Measurements from ENCODE around the gene SOD3.

DNA sequence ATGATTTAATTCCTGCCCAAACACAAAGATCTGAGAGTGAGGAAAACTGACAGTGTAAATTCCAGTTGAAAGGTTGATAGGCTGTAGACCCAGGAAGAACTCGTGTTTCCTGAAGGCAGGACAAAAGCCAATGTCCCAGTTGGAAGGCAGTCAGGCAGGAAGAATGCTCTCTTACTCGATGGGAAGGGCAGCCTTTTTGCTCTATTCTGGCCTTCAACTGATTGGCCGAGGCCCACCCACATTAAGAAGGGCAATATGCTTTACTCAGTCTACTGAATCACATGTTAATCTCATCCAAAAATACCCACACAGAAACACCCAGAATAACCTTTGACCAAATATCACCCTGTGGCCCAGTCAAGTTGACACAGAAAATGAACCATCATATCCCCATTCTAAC, 45.3 kb upstream of the SOD3 start:
- no peak for TF ChIP-seq RFX5 (IDR thresholded peaks at IDR 0.05; ENCODE audit: low read depth, low read length)
- TF ChIP-seq CHD1 (IDR thresholded peaks at IDR 0.05; ENCODE audit: low read depth, low read length): no peak
- no peak for TF ChIP-seq MAZ (IDR thresholded peaks at IDR 0.05; ENCODE audit: borderline replicate concordance, low read depth, low read length)
- no peak for TF ChIP-seq MAFK (IDR thresholded peaks at IDR 0.05; ENCODE audit: low read depth, low read length)
- no peak for TF ChIP-seq POLR2A (IDR thresholded peaks at IDR 0.05; ENCODE audit: low read depth, low read length)
- TF ChIP-seq NFE2L2 (IDR thresholded peaks at IDR 0.05; ENCODE audit: low read depth, low read length): no peak
- TF ChIP-seq CEBPB (IDR thresholded peaks at IDR 0.05; ENCODE audit: low read depth, low read length): no peak
- TF ChIP-seq CTCF (conservative IDR thresholded peaks at IDR 0.05; ENCODE audit: low read depth, low read length): no peak
- TF ChIP-seq MXI1 (IDR thresholded peaks at IDR 0.05; ENCODE audit: borderline replicate concordance, low read depth, low read length): no peak
- TF ChIP-seq USF2 (IDR thresholded peaks at IDR 0.05; ENCODE audit: low read depth, low read length): no peak
- TF ChIP-seq, protein P1, sequence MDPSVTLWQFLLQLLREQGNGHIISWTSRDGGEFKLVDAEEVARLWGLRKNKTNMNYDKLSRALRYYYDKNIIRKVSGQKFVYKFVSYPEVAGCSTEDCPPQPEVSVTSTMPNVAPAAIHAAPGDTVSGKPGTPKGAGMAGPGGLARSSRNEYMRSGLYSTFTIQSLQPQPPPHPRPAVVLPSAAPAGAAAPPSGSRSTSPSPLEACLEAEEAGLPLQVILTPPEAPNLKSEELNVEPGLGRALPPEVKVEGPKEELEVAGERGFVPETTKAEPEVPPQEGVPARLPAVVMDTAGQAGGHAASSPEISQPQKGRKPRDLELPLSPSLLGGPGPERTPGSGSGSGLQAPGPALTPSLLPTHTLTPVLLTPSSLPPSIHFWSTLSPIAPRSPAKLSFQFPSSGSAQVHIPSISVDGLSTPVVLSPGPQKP (IDR thresholded peaks at IDR 0.05; ENCODE audit: borderline replicate concordance, low read depth, low read length): no peak
- no peak for TF ChIP-seq FOS (IDR thresholded peaks at IDR 0.05; ENCODE audit: low read depth, low read length)
